Measurements from ENCODE around the gene CCDC127.
"Not testable (repeated sequence)": the region's sequence is repeated elsewhere in the genome, so short reads cannot be mapped to it uniquely, and the experiment has no call there.

GRCh38 chr5:251016-251415 is 33.1 kb upstream of the CCDC127 start:
- not testable (repeated sequence) for TF ChIP-seq CTCF (conservative IDR thresholded peaks at IDR 0.05); EZH2 (IDR thresholded peaks at IDR 0.05; ENCODE audit: low read depth)

All from PC-9 (cell line).